C4-2B (cell line): ENCODE measurements around the gene ZNF407.

ENCODE experiments used
- ZFX ChIP-seq: fragments of 450-650 bp; IDR thresholded peaks from 2 replicates; pipeline ENCODE4 v1.6.1; 2017
- TF ChIP-seq, protein P1 (sequence below): fragments of 450-650 bp; conservative IDR thresholded peaks from 2 replicates; pipeline ENCODE4 v1.5.1; 2017; ENCODE audit warnings: mild to moderate bottlenecking

DNA sequence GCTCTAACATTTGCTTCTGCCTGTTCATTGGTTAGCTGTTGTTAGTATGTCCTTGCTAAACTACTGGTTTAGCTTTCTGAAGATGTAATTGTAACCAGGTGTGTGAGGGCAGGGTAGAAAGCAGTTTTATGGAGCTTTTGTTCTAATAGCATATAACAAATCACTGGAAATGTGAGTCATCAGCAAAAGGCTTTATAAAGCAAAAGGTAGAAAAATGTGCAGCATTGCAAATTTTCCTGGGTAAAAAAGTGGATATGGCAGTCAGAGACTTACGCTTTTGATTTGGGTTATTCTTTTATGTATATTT lies 85.3 kb downstream of the ZNF407 start:
- TF ChIP-seq, protein P1, sequence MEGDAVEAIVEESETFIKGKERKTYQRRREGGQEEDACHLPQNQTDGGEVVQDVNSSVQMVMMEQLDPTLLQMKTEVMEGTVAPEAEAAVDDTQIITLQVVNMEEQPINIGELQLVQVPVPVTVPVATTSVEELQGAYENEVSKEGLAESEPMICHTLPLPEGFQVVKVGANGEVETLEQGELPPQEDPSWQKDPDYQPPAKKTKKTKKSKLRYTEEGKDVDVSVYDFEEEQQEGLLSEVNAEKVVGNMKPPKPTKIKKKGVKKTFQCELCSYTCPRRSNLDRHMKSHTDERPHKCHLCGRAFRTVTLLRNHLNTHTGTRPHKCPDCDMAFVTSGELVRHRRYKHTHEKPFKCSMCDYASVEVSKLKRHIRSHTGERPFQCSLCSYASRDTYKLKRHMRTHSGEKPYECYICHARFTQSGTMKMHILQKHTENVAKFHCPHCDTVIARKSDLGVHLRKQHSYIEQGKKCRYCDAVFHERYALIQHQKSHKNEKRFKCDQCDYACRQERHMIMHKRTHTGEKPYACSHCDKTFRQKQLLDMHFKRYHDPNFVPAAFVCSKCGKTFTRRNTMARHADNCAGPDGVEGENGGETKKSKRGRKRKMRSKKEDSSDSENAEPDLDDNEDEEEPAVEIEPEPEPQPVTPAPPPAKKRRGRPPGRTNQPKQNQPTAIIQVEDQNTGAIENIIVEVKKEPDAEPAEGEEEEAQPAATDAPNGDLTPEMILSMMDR = no peak
- TF ChIP-seq ZFX = no peak
